A549 treated with Hydrocortisone at 1 μM for 4 hours (cell line): ENCODE results near the gene CGB3. TPM values are rescaled to one million over a fixed set of nuclear protein-coding genes. Genes with fewer than 3 reads are reported as not detected.

ENCODE experiments used
- total RNA-seq: library from RNA; stranded (reverse); fragments of 200-300 nt; extraction: Qiagen RNA extraction; gene quantifications from 5 replicates; pipeline ENCODE4 v1.2.3, GENCODE V29; 2022

Gene CGB3
- 0.18 TPM in 1 of 5 replicates, not detected in the others for total RNA-seq

DNA sequence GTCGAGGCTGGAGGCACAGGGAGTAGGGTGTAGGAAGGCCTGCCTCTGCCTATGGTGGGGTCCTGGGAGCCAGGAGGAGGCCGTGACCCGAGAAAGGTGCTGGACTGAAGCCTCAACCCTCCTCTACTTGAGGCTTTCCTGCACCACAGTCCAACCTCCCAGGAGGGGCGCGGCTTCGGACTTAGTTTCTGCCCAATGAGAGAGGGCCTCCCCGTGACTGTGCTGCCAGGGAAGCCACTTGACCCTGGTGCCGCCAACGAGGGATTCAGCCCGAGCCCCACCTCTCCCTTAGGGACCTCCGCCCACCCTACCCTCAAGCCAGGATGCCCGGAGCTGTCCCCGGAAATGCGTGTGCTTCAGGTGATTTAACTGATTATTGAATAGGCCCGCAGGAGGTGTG is at the start of gene CGB3:
CGB3 (minus strand) TSS at position 101 of the 400 bp plus-strand sequence. CDS start 362 bp downstream, outside the sequence.

DNA sequence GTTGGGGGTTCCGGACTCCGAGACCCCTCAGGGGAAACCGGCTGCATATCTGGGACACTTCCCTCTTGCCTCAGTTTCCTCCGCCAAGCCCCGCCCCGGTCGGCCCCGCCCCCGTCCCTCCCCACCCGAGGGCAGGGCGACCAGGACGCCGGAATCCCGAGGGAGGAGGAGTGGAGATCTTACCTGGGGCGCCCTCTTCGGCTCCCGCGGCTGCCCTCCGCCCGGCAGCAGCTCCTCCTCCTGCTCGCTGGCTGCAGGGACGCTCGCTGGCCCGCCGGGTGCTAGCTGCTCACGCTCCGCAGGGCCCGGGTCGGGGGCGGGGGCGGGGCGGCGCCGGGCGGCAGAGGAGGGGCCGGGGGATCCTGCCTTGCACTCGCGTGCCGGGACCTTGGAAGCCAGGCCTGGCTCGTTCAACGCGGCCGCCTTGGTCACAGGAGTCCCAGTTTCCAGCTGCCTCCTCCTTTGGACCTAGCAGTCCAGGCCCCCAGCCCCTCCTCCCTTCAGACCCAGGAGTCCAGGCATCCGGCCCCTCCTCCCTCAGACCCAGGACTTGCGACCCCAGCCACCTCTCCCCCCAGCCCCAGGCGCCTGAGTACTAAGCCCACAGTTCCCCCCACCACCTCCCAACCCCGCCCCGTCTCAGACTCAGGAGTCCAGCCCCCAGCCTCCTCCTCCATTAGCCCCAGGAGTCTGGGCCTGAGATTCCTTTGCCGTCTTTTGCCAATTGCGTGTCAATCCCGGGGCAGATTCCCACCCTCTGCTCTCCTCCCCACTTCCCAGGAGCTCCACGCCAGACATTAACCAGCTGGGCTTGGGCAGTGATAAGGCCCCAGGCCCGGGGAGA is 40.9 kb upstream of the CGB3 start, which contains the start of gene NTF4:
NTF4 (minus strand) TSS at position 51 of the 844 bp plus-strand sequence. CDS start 2,821 bp downstream, outside the sequence.

DNA sequence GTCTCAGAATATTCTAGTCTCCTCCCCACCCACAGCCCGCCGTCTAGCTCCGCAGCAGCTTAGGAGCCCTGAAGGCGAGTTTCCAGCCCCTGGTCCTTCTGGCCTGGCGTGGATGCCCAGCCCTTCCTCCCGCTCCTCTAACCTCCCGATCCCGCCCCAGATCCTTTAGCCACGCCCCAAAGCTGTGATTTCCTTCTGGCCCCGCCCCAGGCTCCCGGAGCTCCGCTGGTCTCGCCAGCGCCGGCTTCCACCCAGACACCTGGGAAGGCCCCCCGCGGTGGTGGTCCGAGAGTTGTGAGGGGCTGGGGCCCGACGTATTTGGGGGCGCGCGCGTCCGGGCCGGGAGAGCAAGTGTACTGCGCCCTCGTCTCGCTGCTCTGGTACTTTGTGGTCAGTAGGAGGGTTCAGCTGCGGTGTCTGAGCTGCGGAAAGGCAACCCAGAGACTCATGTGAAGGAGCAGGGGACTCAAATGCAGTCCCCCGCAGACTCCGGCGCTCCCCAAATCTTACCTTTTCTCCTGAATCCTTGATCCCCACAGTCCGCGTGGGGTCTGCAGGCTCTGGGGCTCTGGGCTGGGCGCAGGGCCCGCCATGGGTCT is 33.6 kb upstream of the CGB3 start, which contains the start of gene CGB7:
CGB7 (minus strand) TSS at position 114 of the 599 bp plus-strand sequence. CDS start 2,374 bp downstream, outside the sequence.

DNA sequence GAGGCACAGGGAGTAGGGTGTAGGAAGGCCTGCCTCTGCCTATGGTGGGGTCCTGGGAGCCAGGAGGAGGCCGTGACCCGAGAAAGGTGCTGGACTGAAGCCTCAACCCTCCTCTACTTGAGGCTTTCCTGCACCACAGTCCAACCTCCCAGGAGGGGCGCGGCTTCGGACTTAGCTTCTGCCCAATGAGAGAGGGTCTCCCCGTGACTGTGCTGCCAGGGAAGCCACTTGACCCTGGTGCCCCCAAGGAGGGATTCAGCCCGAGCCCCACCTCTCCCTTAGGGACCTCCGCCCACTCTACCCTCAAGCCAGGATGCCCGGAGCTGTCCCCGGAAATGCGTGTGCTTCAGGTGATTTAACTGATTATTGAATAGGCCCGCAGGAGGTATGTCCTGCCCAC is 24.9 kb upstream of the CGB3 start, which contains the start of gene CGB8:
CGB8 (minus strand) TSS at position 101 of the 400 bp plus-strand sequence. CDS start 372 bp downstream, outside the sequence.

DNA sequence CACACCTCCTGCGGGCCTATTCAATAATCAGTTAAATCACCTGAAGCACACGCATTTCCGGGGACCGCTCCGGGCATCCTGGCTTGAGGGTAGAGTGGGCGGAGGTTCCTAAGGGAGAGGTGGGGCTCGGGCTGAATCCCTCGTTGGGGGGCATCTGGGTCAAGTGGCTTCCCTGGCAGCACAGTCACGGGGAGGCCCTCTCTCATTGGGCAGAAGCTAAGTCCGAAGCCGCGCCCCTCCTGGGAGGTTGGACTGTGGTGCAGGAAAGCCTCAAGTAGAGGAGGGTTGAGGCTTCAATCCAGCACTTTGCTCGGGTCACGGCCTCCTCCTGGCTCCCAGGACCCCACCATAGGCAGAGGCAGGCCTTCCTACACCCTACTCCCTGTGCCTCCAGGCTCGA is 19.4 kb upstream of the CGB3 start, which contains the start of gene CGB5:
CGB5 (plus strand) TSS at position 301 of the 400 bp plus-strand sequence. CDS start 362 bp downstream, outside the sequence.

DNA sequence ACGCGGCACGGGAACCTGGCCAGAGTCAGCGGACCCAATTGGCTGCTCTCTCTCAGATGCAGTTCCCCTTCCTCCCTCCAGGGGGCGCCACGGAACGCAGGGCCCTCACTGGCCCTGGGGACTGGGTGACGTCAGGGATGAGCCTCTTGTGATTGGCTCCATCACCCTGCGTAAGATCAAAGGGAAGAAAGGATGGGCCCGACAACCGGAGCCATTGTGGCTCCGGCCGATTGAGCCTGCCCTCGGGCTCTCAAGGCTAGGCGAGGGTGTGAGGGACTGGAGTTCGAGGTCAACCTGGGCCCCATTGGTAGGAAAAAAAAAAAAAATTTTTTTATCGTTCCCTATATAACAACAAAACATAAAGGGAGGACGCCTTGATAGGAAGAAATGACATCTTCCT is 12.7 kb upstream of the CGB3 start, which contains the start of gene CGB1:
CGB1 (minus strand) TSS at position 81 of the 400 bp plus-strand sequence. CDS start 184 bp downstream, outside the sequence.

DNA sequence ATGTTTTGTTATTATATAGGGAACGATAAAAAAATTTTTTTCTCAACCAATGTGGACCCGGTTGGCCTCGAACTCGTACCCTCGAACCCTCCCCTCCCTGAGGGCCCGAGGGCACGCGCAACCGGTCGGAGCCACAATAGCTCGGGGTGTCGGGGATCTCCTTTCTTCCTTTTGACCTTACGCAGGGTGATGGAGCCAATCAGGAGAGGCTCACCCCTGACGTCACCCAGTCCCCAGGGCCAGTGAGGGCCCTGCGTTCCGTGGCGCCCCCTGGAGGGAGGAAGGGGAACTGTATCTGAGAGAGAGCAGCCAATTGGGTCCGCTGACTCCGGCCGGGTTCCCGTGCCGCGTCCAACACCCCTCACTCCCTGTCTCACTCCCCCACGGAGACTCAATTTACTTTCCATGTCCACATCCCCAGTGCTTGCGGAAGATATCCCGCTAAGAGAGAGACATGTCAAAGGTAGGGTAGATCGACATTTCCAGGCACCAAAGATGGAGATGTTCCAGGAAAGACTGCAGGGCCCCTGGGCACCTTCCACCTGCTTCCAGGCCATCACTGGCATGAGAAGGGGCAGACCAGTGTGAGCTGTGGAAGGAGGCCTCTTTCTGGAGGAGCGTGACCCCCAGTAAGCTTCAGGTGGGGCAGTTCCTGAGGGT is 7.6 kb upstream of the CGB3 start, which contains the start of gene CGB2:
CGB2 (plus strand) TSS at position 249 of the 660 bp plus-strand sequence; CDS start at position 455, 206 bp downstream.

DNA sequence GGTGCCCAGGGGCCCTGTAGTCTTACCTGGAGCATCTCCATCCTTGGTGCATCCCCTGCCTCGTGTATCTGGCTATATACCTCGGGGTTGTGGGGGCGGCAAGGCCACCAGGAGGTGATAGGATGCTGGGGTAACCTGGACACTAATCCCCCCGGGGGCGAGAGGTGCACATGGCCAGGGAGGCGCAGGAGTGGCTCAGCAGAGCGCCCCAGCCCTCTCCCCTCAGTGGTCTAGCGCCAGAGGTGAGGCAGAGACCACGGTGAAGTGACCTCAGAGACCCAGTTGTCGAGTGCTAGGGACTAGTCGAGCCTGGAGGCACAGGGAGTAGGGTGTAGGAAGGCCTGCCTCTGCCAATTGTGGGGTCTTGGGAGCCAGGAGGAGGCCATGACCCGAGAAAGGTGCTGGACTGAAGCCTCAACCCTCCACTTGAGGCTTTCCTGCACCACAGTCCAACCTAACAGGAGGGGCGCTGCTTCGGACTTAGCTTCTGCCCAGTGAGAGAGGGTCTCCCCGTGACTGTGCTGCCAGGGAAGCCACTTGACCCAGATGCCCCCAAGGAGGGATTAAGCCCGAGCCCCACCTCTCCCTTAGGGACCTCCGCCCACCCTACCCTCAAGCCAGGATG is 7.0 kb downstream of the CGB3 start, which contains the start of gene LHB:
LHB (minus strand) TSS at position 51 of the 625 bp plus-strand sequence; CDS start at position 41, 10 bp downstream.

DNA sequence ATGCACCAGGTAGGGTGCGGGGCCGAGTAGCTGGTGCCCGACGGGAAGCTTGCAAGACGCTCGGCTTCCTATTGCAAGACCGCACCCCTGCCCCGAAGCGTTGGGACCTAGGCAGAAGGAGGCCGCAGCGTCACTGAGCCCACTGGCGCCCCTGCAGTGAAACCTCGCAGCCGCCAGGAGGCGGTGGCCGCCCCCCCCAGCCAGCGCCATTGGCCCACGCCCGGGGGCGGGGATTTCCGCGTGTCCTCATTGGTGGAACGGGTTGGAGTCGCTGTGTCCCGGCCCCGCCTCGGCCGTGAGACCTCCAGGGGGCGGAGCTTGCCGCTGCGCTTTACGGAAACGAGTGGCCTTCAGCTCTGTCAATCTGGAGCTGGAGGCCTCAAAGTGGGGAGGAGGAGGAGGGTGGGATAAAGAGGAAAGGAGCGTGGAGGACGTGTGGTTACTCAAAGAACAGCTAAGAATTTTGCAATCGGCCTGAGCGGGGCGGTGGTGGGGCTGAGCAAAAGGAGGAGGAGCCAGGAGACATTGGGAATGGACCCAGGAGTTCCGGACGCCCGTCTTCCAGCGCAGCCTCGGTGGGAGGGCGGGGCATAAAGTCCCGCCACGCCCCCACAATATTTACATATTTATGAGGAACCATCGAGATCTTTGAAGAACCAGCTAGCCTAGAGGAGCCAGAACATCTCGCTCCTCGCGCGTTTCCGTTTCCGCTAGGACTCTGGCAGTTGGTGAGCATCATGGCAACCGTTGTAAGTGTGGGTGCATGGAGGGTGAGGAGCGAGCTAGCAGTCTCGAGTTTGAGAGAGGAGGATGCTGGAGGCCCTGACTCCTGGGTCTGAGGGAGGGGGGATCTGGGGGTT is 30.7 kb downstream of the CGB3 start, which contains the start of the genes GYS1 and RUVBL2:
GYS1 (minus strand) TSS at position 135 of the 860 bp plus-strand sequence. CDS start 197 bp downstream, outside the sequence.
RUVBL2 (plus strand) TSS at position 713 of the 860 bp plus-strand sequence; CDS start at position 738, 25 bp downstream.

Other genes starting within 250 kb of the CGB3 start
- 50.3 to 63.4 TPM (median 60.0 TPM) in 5 replicates for gene BCAT2, start 213.3 kb downstream of the CGB3 start, total RNA-seq
- gene HSD17B14, start 187.8 kb downstream of the CGB3 start, total RNA-seq = 12.0 to 17.2 TPM (median 13.8 TPM) in 5 replicates
- gene PLEKHA4, start 155.7 kb downstream of the CGB3 start, total RNA-seq = 1.2 to 1.9 TPM (median 1.3 TPM) in 5 replicates
- 74.1 to 126 TPM (median 95.1 TPM) in 5 replicates for gene PPP1R15A, start 151.9 kb downstream of the CGB3 start, total RNA-seq
- not detected in 5 replicates for gene TULP2, start 125.6 kb downstream of the CGB3 start, total RNA-seq
- 189 to 243 TPM (median 200 TPM) in 5 replicates for gene NUCB1, start 124.0 kb downstream of the CGB3 start, total RNA-seq
- gene DHDH, start 90.6 kb downstream of the CGB3 start, total RNA-seq = 0.60 to 1.7 TPM (median 1.6 TPM) in 5 replicates
- gene BAX, start 69.5 kb downstream of the CGB3 start, total RNA-seq = 294 to 372 TPM (median 330 TPM) in 5 replicates
- gene FTL, start 59.0 kb downstream of the CGB3 start, total RNA-seq = 16,127 to 23,622 TPM (median 17,895 TPM) in 5 replicates
- 17.4 to 22.0 TPM (median 20.9 TPM) in 5 replicates for gene GYS1, start 31.0 kb downstream of the CGB3 start, total RNA-seq
- 208 to 255 TPM (median 214 TPM) in 5 replicates for gene RUVBL2, start 30.4 kb downstream of the CGB3 start, total RNA-seq
- gene LHB, start 7.2 kb downstream of the CGB3 start, total RNA-seq = not detected in 5 replicates
- gene CGB2, start 7.6 kb upstream of the CGB3 start, total RNA-seq = 0.20 to 0.61 TPM (median 0.21 TPM) in 3 of 5 replicates, not detected in the others
- gene CGB1, start 12.6 kb upstream of the CGB3 start, total RNA-seq = not detected in 5 replicates
- gene CGB5, start 19.5 kb upstream of the CGB3 start, total RNA-seq = 0.21 to 0.49 TPM (median 0.23 TPM) in 5 replicates
- gene CGB8, start 24.8 kb upstream of the CGB3 start, total RNA-seq = 1.4 to 3.7 TPM (median 2.8 TPM) in 5 replicates
- 0.48 to 0.82 TPM (median 0.67 TPM) in 5 replicates for gene CGB7, start 33.4 kb upstream of the CGB3 start, total RNA-seq
- gene NTF4, start 40.5 kb upstream of the CGB3 start, total RNA-seq = 0.24 to 0.99 TPM (median 0.45 TPM) in 5 replicates
- gene KCNA7, start 48.4 kb upstream of the CGB3 start, total RNA-seq = not detected in 5 replicates
- gene SNRNP70, start 61.1 kb upstream of the CGB3 start, total RNA-seq = 306 to 331 TPM (median 309 TPM) in 5 replicates
- gene LIN7B, start 90.0 kb upstream of the CGB3 start, total RNA-seq = 4.7 to 7.9 TPM (median 6.9 TPM) in 5 replicates
- gene C19orf73, start 94.8 kb upstream of the CGB3 start, total RNA-seq = 1.1 to 1.9 TPM (median 1.7 TPM) in 5 replicates
- 4.7 to 8.1 TPM (median 7.0 TPM) in 5 replicates for gene PPFIA3, start 95.2 kb upstream of the CGB3 start, total RNA-seq
- 0.03 TPM in 1 of 5 replicates, not detected in the others for gene HRC, start 131.1 kb upstream of the CGB3 start, total RNA-seq
- 8.2 to 10.2 TPM (median 9.6 TPM) in 5 replicates for gene TRPM4, start 133.5 kb upstream of the CGB3 start, total RNA-seq